ENCODE measurements around the gene JADE3. TPM values are rescaled to one million over a fixed set of nuclear protein-coding genes. Genes with fewer than 3 reads are reported as not detected.
"Not testable (repeated sequence)": the region's sequence is repeated elsewhere in the genome, so short reads cannot be mapped to it uniquely, and the experiment has no call there.

The JADE3 gene
- polyA plus RNA-seq, 1 experiment, result 5.6 TPM

DNA sequence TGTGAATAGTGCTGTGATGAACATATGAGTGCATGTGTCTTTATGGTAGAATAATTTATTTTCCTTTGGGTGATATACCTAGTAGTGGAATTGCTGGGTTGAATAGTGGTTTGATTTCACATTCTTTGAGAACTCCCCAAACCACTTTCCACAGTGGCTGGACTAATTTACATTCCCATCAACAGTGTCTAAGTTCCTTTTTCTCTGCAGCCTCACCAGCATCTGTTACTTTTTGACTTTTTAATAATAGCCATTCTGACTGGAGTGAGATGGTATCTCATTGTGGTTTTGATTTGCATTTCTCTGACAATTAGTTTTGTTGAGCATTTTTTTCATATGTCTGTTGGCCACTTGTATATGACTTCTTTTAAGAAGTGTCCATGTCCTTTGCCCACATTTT, 29.1 kb downstream of the JADE3 start:
- ChIA-PET POLR2A (no interaction called here), CTCF (no interaction called here)
- H3K27me3 ChIP-seq (ENCODE audit: control insufficient read depth, insufficient read depth, low read length), result no peaks in the 10 kb centered on the region
- H3K36me3 ChIP-seq (ENCODE audit: control insufficient read depth, insufficient read depth, low read length), result no peaks in the 10 kb centered on the region
- no peak for DNase-seq (ENCODE audit: low read depth)
- TF ChIP-seq, protein P1, sequence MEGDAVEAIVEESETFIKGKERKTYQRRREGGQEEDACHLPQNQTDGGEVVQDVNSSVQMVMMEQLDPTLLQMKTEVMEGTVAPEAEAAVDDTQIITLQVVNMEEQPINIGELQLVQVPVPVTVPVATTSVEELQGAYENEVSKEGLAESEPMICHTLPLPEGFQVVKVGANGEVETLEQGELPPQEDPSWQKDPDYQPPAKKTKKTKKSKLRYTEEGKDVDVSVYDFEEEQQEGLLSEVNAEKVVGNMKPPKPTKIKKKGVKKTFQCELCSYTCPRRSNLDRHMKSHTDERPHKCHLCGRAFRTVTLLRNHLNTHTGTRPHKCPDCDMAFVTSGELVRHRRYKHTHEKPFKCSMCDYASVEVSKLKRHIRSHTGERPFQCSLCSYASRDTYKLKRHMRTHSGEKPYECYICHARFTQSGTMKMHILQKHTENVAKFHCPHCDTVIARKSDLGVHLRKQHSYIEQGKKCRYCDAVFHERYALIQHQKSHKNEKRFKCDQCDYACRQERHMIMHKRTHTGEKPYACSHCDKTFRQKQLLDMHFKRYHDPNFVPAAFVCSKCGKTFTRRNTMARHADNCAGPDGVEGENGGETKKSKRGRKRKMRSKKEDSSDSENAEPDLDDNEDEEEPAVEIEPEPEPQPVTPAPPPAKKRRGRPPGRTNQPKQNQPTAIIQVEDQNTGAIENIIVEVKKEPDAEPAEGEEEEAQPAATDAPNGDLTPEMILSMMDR (IDR thresholded peaks at IDR 0.05; ENCODE audit: insufficient read depth, low read depth, low read length), result no peak
- H3K4me3 ChIP-seq (ENCODE audit: low read depth, low read length), result no peak overlapping the region

DNA sequence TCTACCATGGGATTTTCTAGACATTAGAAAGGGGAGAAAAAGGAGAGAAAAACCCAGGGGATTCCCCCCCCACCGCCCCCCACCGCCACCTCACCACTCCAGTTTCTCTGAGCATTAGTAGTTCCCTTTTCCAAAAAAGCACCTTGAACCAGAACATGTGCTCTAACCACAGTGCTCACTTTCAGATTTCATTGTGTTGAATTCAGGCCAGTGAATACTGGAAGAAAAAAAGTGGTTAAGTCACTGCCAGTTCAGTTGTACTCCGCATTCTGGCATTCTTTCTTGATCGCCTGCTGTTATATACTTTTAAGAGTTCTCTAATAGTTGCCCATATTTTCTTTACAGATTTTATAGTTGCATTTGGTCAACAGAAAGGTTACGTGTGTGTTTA, 40.9 kb downstream of the JADE3 start:
- CTCF ChIA-PET, result interaction anchor here (0.6 to 1.5 kb wide), 2 partner anchors 14 to 36 kb away, joined by 3 to 4 read pairs; no protein-coding TSS in a partner anchor
- Histone ChIP-seq H3K4me3 (ENCODE audit: low read depth, low read length) (no peak overlapping the region), H3K27me3 (ENCODE audit: control insufficient read depth, insufficient read depth, low read length) (no peaks in the 10 kb centered on the region), H3K36me3 (ENCODE audit: control insufficient read depth, insufficient read depth, low read length) (no peaks in the 10 kb centered on the region)
- DNase-seq (ENCODE audit: low read depth), result no peak
- POLR2A ChIA-PET, result no interaction called here
- TF ChIP-seq, protein P1 (IDR thresholded peaks at IDR 0.05; ENCODE audit: insufficient read depth, low read depth, low read length), result no peak

DNA sequence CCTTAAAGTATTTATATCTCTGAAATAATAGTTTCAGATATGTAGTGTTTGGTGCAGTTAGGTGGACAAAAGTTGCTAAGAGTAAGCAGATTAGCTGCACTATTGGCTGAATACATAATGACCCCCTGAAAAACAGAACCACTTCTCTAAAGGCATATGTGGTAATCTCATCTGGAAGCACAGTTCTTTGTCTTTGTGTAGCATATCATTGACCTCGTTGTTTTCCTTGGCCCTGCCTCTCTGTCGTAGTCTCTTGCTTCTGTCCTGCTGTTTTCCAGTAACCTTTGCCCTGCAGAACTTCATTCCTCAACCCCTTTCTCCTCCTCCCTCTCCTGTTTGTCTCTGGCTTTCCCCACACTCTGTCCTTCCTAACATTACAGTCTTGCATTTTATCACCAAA, 41.4 kb downstream of the JADE3 start:
- POLR2A ChIA-PET, result no interaction called here
- CTCF ChIA-PET, result interaction anchor here (0.6 kb wide), 1 partner anchor 36 kb away, joined by 3 read pairs; no protein-coding TSS in a partner anchor
- DNase-seq (ENCODE audit: low read depth), result no peak
- Histone ChIP-seq H3K4me3 (ENCODE audit: low read depth, low read length) (no peak overlapping the region), H3K27me3 (ENCODE audit: control insufficient read depth, insufficient read depth, low read length) (no peaks in the 10 kb centered on the region), H3K36me3 (ENCODE audit: control insufficient read depth, insufficient read depth, low read length) (no peaks in the 10 kb centered on the region)
- TF ChIP-seq, protein P1 (IDR thresholded peaks at IDR 0.05; ENCODE audit: insufficient read depth, low read depth, low read length), result no peak

DNA sequence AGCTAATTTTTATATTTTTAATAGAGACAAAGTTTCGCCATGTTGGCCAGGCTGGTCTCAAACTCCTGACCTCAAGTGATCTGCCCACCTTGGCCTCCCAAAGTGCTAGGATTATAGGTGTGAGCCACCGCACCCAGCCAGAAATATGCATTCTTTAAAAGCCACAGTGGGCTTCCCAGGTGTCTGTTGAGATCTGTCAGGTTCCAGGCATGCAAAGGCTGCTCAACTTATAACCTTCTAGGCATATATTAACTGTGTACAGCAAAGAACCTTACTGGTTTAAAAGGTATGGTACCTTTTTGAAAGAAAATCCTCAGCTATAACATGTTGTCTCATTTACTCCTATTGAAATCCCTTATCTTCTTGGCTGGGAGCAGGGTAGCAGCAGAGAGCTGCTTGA, 42.5 kb downstream of the JADE3 start:
- CTCF ChIA-PET, result no interaction called here
- no peak for DNase-seq (ENCODE audit: low read depth)
- H3K36me3 ChIP-seq (ENCODE audit: control insufficient read depth, insufficient read depth, low read length), result no peaks in the 10 kb centered on the region
- TF ChIP-seq, protein P1 (IDR thresholded peaks at IDR 0.05; ENCODE audit: insufficient read depth, low read depth, low read length), result no peak
- POLR2A ChIA-PET, result no interaction called here
- H3K27me3 ChIP-seq (ENCODE audit: control insufficient read depth, insufficient read depth, low read length), result no peaks in the 10 kb centered on the region
- H3K4me3 ChIP-seq (ENCODE audit: low read depth, low read length), result no peak overlapping the region

DNA sequence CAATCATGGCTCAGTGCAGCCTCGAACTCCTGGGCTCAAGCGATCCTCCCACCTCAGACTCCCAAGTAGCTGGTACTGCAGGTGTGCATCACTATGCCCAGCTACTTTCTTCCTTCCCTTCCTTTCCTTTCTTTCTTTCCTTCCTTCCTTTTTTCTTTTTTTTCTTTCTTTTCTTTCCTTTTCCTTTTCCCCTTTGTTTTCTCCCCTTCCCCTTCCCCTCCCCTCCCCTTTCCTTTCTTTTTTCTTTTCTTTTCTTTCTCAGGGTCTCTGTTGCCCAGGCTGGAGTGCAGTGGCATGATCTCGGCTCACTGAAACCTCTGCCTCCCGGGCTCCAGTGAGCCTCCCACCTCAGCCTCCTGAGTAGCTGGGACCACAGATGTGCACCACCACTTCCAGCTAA, 44.4 kb downstream of the JADE3 start:
- CTCF ChIA-PET; H3K4me3 ChIP-seq (ENCODE audit: low read depth, low read length); DNase-seq (ENCODE audit: low read depth); POLR2A ChIA-PET; H3K36me3 ChIP-seq (ENCODE audit: control insufficient read depth, insufficient read depth, low read length); H3K27me3 ChIP-seq (ENCODE audit: control insufficient read depth, insufficient read depth, low read length): not testable (repeated sequence)

DNA sequence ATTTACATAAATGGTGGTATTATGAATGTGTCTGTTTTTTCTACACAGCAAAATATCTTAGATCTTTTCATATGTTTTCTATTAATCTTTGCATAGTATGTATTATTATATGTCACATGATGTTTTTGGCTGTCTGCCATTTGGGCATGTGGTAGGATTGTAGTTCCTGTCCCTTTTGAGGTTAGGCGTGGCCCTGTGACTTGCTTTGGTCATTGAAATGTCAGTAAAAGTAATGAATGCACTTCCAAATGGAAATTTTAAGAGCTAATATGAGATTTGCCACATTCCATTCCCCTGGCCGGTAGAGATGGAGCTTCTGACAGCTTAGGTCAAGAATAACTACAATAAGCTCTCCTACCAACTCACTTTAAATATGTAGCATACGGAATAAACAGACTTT, 45.1 kb downstream of the JADE3 start:
- Histone ChIP-seq H3K36me3 (ENCODE audit: control insufficient read depth, insufficient read depth, low read length) (no peaks in the 10 kb centered on the region), H3K4me3 (ENCODE audit: low read depth, low read length) (no peak overlapping the region), H3K27me3 (ENCODE audit: control insufficient read depth, insufficient read depth, low read length) (no peaks in the 10 kb centered on the region)
- CTCF ChIA-PET, result no interaction called here
- DNase-seq (ENCODE audit: low read depth), result no peak
- TF ChIP-seq, protein P1 (IDR thresholded peaks at IDR 0.05; ENCODE audit: insufficient read depth, low read depth, low read length), result no peak
- POLR2A ChIA-PET, result no interaction called here

Measured in BJ (cell line).